ENCODE measurements around the gene ABLIM1. TPM values are rescaled to one million over a fixed set of nuclear protein-coding genes. Genes with fewer than 3 reads are reported as not detected.

Gene ABLIM1
- polyA plus RNA-seq, 1 donor from 2014 or later: 10.1 TPM

DNA sequence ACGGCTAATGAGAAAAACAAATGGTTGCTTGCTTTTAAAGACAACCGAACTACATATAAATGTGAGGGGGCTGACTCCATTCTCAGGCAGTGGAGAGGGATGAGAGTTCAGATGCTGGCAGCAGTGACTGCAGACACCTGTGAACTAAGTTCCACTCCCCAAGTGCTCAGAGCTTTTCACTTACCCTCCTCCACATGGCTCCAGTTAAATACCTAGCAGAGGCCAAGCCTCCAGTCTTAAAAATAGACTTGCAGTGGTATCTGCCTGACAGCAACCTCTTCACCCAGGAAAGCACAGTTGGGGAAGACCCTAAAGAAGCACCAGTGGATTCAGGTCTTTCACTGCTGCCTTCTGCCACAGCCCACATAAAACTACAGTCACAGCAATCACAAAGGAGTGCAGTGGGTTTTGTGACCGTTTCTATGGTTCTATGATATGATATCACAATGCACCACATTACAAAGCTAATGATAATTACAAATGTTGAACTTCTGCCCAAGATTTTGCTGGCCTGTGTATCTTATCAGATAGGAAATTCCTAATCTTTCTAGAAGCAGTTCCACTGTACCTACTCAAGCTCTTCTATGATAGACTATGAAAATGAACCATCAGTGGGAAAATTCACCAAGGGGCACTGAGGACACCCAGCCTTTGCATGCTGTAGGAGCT lies 3.3 kb upstream of the ABLIM1 start:
- Histone ChIP-seq H3F3A (ENCODE audit: insufficient read depth, low read length, poor library complexity, severe bottlenecking) (no peaks in the 10 kb centered on the region), H3K36me3 (ENCODE audit: insufficient read depth, low read length) (no peaks in the 10 kb centered on the region), H3K27me3 (ENCODE audit: insufficient read depth, low read depth, low read length) (no peaks in the 10 kb centered on the region), H4K20me1 (ENCODE audit: insufficient read depth) (no peaks in the 10 kb centered on the region), H3K4me2 (ENCODE audit: low read length) (no peak overlapping the region), H3K9ac (ENCODE audit: low read length) (no peak overlapping the region), H3K27ac (ENCODE audit: low read length) (no peak overlapping the region), H3K4me3 (ENCODE audit: low read length) (no peak overlapping the region), H2AFZ (ENCODE audit: low read depth, low read length) (no peak overlapping the region), H3K79me2 (replicated peaks; ENCODE audit: insufficient read depth, low read length) (no peaks in the 10 kb centered on the region), H3K9me2 (ENCODE audit: insufficient read depth, low read length) (no peaks in the 10 kb centered on the region), H3K9me3 (ENCODE audit: low read length) (no peaks in the 10 kb centered on the region)
- TF ChIP-seq REST (IDR thresholded peaks at IDR 0.05; ENCODE audit: borderline replicate concordance): no peak
- TF ChIP-seq RAD21 (conservative IDR thresholded peaks at IDR 0.05): no peak
- TF ChIP-seq POLR2AphosphoS5 (IDR thresholded peaks at IDR 0.05): no peak
- TF ChIP-seq MXI1 (conservative IDR thresholded peaks at IDR 0.05; ENCODE audit: poor library complexity, severe bottlenecking): no peak
- TF ChIP-seq, protein P1, sequence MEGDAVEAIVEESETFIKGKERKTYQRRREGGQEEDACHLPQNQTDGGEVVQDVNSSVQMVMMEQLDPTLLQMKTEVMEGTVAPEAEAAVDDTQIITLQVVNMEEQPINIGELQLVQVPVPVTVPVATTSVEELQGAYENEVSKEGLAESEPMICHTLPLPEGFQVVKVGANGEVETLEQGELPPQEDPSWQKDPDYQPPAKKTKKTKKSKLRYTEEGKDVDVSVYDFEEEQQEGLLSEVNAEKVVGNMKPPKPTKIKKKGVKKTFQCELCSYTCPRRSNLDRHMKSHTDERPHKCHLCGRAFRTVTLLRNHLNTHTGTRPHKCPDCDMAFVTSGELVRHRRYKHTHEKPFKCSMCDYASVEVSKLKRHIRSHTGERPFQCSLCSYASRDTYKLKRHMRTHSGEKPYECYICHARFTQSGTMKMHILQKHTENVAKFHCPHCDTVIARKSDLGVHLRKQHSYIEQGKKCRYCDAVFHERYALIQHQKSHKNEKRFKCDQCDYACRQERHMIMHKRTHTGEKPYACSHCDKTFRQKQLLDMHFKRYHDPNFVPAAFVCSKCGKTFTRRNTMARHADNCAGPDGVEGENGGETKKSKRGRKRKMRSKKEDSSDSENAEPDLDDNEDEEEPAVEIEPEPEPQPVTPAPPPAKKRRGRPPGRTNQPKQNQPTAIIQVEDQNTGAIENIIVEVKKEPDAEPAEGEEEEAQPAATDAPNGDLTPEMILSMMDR (IDR thresholded peaks at IDR 0.05; ENCODE audit: poor library complexity, severe bottlenecking): no peak
- TF ChIP-seq TAF1 (IDR thresholded peaks at IDR 0.05; ENCODE audit: low read depth): no peak
- no peak for TF ChIP-seq EP300 (conservative IDR thresholded peaks at IDR 0.05; ENCODE audit: poor library complexity, severe bottlenecking)
- no peak for TF ChIP-seq EZH2 (IDR thresholded peaks at IDR 0.05; ENCODE audit: borderline replicate concordance, insufficient read depth, low read length, poor library complexity, severe bottlenecking)
- TF ChIP-seq SMC3 (conservative IDR thresholded peaks at IDR 0.05; ENCODE audit: poor library complexity): no peak

DNA sequence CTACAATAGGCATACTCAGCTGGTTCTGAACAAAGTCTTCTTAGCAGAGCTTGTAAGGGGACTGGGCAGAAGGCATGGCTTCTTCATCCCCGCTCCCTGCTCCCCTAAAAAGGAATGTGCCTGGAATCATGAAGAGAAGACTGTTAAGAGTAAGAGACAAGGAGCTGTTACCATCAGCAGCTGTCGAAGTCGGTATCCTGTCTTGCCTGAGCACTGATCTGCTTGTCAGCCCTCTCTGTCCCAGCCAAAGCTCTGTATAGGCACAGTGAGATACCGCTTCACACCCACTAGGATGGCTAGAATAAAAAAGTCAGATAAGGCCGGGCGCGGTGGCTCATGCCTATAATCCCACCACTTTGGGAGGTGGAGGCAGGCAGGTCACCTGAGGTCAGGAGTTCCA lies 2.4 kb downstream of the ABLIM1 start:
- Histone ChIP-seq H3K9me2 (ENCODE audit: insufficient read depth, low read length) (no peaks in the 10 kb centered on the region), H3K79me2 (replicated peaks; ENCODE audit: insufficient read depth, low read length) (no peaks in the 10 kb centered on the region), H3K27me3 (ENCODE audit: insufficient read depth, low read depth, low read length) (no peaks in the 10 kb centered on the region), H2AFZ (ENCODE audit: low read depth, low read length) (no peak overlapping the region), H3K4me2 (ENCODE audit: low read length) (no peak overlapping the region), H3K9me3 (ENCODE audit: low read length) (no peaks in the 10 kb centered on the region), H3F3A (ENCODE audit: insufficient read depth, low read length, poor library complexity, severe bottlenecking) (no peaks in the 10 kb centered on the region), H4K20me1 (ENCODE audit: insufficient read depth) (no peaks in the 10 kb centered on the region), H3K27ac (ENCODE audit: low read length) (no peak overlapping the region), H3K9ac (ENCODE audit: low read length) (no peak overlapping the region), H3K36me3 (ENCODE audit: insufficient read depth, low read length) (no peaks in the 10 kb centered on the region), H3K4me3 (ENCODE audit: low read length) (no peak overlapping the region)
- TF ChIP-seq REST (IDR thresholded peaks at IDR 0.05; ENCODE audit: borderline replicate concordance) (no peak), SMC3 (conservative IDR thresholded peaks at IDR 0.05; ENCODE audit: poor library complexity) (no peak), EP300 (conservative IDR thresholded peaks at IDR 0.05; ENCODE audit: poor library complexity, severe bottlenecking) (no peak), EZH2 (IDR thresholded peaks at IDR 0.05; ENCODE audit: borderline replicate concordance, insufficient read depth, low read length, poor library complexity, severe bottlenecking) (no peak), MXI1 (conservative IDR thresholded peaks at IDR 0.05; ENCODE audit: poor library complexity, severe bottlenecking) (no peak), POLR2AphosphoS5 (IDR thresholded peaks at IDR 0.05) (no peak), TAF1 (IDR thresholded peaks at IDR 0.05; ENCODE audit: low read depth) (no peak), RAD21 (conservative IDR thresholded peaks at IDR 0.05) (no peak)
- TF ChIP-seq, protein P1 (IDR thresholded peaks at IDR 0.05; ENCODE audit: poor library complexity, severe bottlenecking): no peak
